Islet precursor cell (in vitro differentiated cells): ENCODE results near the gene BRAT1.
A peak's percentile ranks its signal among the peaks of the same experiment; 100 is the strongest.

Experiments
- DNase-seq: peaks from one replicate; pipeline ENCODE4 v3.0.0-alpha.2; 2018

The BRAT1 gene

GRCh38 chr7:2559283-2559950 is 4.1 kb upstream of the BRAT1 start:
- no peak for DNase-seq

- DNase-seq = peak; percentile 97
Measured at GRCh38 chr7:2558629-2559282, 3.4 kb upstream of the BRAT1 start, which contains the start of gene IQCE. IQCE (plus strand) TSS chr7:2558979; CDS start chr7:2559182, 203 bp downstream.

GRCh38 chr7:2554661-2555111 is 638 bp downstream of the BRAT1 start:
- DNase-seq = peak; percentile 60

- DNase-seq = peak; percentile 55
Measured at GRCh38 chr7:2553831-2554581, 1.3 kb downstream of the BRAT1 start.

GRCh38 chr7:2553108-2553507 is 2.2 kb downstream of the BRAT1 start:
- DNase-seq = peak; percentile 6

- peak; percentile 10 for DNase-seq
Measured at GRCh38 chr7:2551418-2551817, 3.9 kb downstream of the BRAT1 start.

GRCh38 chr7:2546776-2547586 is 8.3 kb downstream of the BRAT1 start:
- peak; percentile 36 for DNase-seq

GRCh38 chr7:2545746-2546425 is 9.4 kb downstream of the BRAT1 start:
- peak; percentile 43 for DNase-seq

GRCh38 chr7:2544541-2545188 is 10.7 kb downstream of the BRAT1 start:
- DNase-seq = peak; percentile 38

GRCh38 chr7:2542916-2543871 is 12.1 kb downstream of the BRAT1 start:
- DNase-seq = peak; percentile 52

- DNase-seq = peak; percentile 48
Measured at GRCh38 chr7:2542011-2542915, 13.1 kb downstream of the BRAT1 start.

GRCh38 chr7:2541291-2542010 is 13.9 kb downstream of the BRAT1 start:
- DNase-seq = peak; percentile 47

GRCh38 chr7:2540641-2541051 is 14.7 kb downstream of the BRAT1 start:
- DNase-seq = peak; percentile 51

GRCh38 chr7:2540133-2540532 is 15.2 kb downstream of the BRAT1 start:
- DNase-seq = peak; percentile 49

GRCh38 chr7:2539031-2539911 is 16.1 kb downstream of the BRAT1 start:
- DNase-seq = peak; percentile 44

GRCh38 chr7:2537981-2538851 is 17.1 kb downstream of the BRAT1 start:
- peak; percentile 63 for DNase-seq
